ENCODE data around the gene LRMDA.

LRMDA gene

DNA sequence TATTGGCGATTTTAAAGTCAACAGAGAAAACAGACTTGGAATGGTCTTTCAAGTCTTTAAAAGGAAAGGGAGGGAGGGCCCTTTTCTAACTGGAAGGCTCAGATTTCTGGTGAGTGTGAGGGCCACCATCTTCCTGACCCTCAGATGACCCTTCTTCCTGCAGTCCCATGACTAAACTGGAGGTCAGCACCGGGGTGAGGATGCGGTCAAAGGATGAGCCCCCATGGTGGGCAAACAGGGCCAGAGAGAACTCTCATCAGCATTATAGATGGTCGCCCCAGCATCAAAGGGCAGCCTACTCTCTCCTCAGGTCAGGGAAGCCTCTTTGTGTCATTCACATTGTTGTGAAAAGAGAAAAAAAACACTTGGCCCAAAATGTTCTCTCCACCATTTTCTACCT lies 219.2 kb downstream of the LRMDA start:
- Histone ChIP-seq H3K4me3 (ENCODE audit: low read depth, low read length) (no peak overlapping the region), H3K27ac (no peak overlapping the region), H3K27me3 (ENCODE audit: insufficient read depth, low read depth, severe bottlenecking) (no peaks in the 10 kb centered on the region), H3K9me3 (ENCODE audit: severe bottlenecking) (peaks cover 2% of the 10 kb centered on the region), H3K36me3 (no peaks in the 10 kb centered on the region)
- no peak for DNase-seq
- no peak for TF ChIP-seq CTCF (IDR thresholded peaks at IDR 0.05; ENCODE audit: low read depth, low read length)

GRCh38 chr10:75651417-75651816 lies 220.0 kb downstream of the LRMDA start:
- Histone ChIP-seq H3K27ac (no peak overlapping the region), H3K27me3 (ENCODE audit: insufficient read depth, low read depth, severe bottlenecking) (no peaks in the 10 kb centered on the region), H3K36me3 (no peaks in the 10 kb centered on the region), H3K9me3 (ENCODE audit: severe bottlenecking) (peaks cover 2% of the 10 kb centered on the region), H3K4me3 (ENCODE audit: low read depth, low read length) (no peak overlapping the region)
- TF ChIP-seq CTCF (IDR thresholded peaks at IDR 0.05; ENCODE audit: low read depth, low read length), result peak; percentile 61
- peak; percentile 47 for DNase-seq

DNA sequence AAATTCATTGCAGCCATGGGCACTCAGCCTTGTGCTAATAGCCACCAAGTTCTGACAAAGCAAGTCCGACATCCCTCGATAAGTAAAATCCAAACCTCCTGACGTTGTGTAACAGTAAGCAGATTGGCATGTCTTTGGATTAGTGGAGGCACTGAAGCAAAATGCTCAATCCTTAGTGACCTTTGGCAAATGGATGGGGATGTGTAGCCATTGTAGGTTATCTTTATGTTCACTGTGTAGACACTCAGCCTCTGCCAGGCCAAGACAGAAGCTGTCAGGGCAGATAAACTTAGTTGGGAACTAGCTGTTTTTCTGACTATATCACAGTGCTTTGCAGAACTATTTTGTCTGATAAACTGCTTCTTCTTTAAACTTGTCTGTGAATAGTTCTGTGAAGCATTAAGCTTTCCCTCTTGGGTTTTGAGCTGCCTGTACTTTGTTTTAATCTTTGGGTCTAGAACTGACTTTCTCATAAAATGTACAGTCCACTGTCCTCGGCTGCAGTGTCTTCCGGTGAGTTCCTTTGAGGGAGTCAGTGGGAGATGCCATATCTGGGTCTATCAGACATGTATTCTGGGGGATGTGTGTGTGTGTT lies 220.8 kb downstream of the LRMDA start:
- DNase-seq, result peak; percentile 32
- H3K9me3 ChIP-seq (ENCODE audit: severe bottlenecking), result peaks cover 2% of the 10 kb centered on the region
- no peaks in the 10 kb centered on the region for H3K27me3 ChIP-seq (ENCODE audit: insufficient read depth, low read depth, severe bottlenecking)
- H3K36me3 ChIP-seq, result no peaks in the 10 kb centered on the region
- H3K27ac ChIP-seq, result no peak overlapping the region
- TF ChIP-seq CTCF (IDR thresholded peaks at IDR 0.05; ENCODE audit: low read depth, low read length), result no peak
- no peak overlapping the region for H3K4me3 ChIP-seq (ENCODE audit: low read depth, low read length)

- Histone ChIP-seq H3K4me3 (ENCODE audit: low read depth, low read length) (no peak overlapping the region), H3K9me3 (ENCODE audit: severe bottlenecking) (peaks cover 2% of the 10 kb centered on the region), H3K27ac (no peak overlapping the region), H3K36me3 (no peaks in the 10 kb centered on the region), H3K27me3 (ENCODE audit: insufficient read depth, low read depth, severe bottlenecking) (no peaks in the 10 kb centered on the region)
- no peak for DNase-seq
- no peak for TF ChIP-seq CTCF (IDR thresholded peaks at IDR 0.05; ENCODE audit: low read depth, low read length)
Observed at GRCh38 chr10:75653761-75654160, 222.3 kb downstream of the LRMDA start.

DNA sequence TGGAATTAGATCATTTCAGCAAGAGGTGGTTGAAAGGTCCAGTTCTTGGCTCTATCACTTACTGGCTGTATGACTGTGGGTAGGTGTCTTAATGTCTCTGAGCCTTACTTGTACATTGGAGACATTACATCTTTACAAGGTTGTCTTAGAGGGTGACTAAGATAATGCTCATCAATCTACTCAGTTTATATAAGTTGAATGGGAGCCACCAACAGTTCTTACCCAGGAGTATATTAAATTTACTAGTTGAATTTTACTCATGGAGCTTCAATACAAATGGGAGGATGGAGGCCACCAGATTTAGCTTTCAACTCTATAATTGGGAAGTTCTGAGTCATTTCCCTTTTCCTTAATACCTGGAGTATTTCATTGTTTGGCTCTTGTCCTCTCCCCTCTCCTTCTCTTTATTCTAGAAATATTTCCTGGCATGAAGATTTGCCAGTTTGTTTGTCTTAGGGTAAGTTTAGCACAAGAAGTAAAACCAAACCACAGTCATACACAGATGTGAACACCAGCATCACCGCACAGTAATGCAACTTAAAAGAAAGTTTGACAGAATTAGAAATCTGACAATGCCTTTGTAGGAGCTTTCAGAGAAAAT lies 222.8 kb downstream of the LRMDA start:
- Histone ChIP-seq H3K27ac (no peak overlapping the region), H3K9me3 (ENCODE audit: severe bottlenecking) (peaks cover 2% of the 10 kb centered on the region), H3K36me3 (no peaks in the 10 kb centered on the region), H3K27me3 (ENCODE audit: insufficient read depth, low read depth, severe bottlenecking) (no peaks in the 10 kb centered on the region), H3K4me3 (ENCODE audit: low read depth, low read length) (no peak overlapping the region)
- DNase-seq, result no peak
- TF ChIP-seq CTCF (IDR thresholded peaks at IDR 0.05; ENCODE audit: low read depth, low read length), result no peak

- TF ChIP-seq CTCF (IDR thresholded peaks at IDR 0.05; ENCODE audit: low read depth, low read length), result no peak
- peaks cover 2% of the 10 kb centered on the region for H3K9me3 ChIP-seq (ENCODE audit: severe bottlenecking)
- no peak overlapping the region for H3K27ac ChIP-seq
- no peak overlapping the region for H3K4me3 ChIP-seq (ENCODE audit: low read depth, low read length)
- no peak for DNase-seq
- H3K27me3 ChIP-seq (ENCODE audit: insufficient read depth, low read depth, severe bottlenecking), result no peaks in the 10 kb centered on the region
- no peaks in the 10 kb centered on the region for H3K36me3 ChIP-seq
Observed at GRCh38 chr10:75654772-75655171, 223.3 kb downstream of the LRMDA start.

Data from WERI-Rb-1 (cell line).